ENCODE measurements around the gene AP5Z1. TPM values are rescaled to one million over a fixed set of nuclear protein-coding genes. Genes with fewer than 3 reads are reported as not detected.
"Not testable (repeated sequence)": the region's sequence is repeated elsewhere in the genome, so short reads cannot be mapped to it uniquely, and the experiment has no call there.

AP5Z1 gene
- polyA plus RNA-seq, 5 donors = 13.8 to 29.5 (median 18.3) TPM

DNA sequence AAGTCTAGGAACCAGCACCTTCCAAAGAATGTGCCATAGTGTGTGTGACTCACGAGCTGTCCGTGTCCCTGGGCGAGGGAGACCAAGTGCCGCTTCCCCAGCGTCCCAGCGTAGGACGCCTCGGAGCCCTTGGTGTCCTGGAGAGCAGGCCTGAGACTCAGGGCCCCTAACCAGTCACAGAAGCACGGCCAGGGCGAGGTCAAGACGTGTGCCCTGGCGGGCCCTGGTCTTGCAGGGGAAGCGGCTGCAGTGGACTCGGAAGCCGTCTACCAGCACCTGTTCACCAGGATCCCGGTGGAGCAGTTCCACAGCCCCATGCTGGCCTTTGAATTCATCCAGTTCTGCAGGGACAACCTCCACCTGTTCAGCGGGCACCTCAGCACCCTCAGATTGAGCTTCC, 10.6 kb downstream of the AP5Z1 start:
- DNase-seq = no peak

- DNase-seq = no peak
Observed at GRCh38 chr7:4787541-4787940, 12.1 kb downstream of the AP5Z1 start.

GRCh38 chr7:4787947-4788626, 12.7 kb downstream of the AP5Z1 start:
- no peak for DNase-seq

- no peak for DNase-seq
Observed at GRCh38 chr7:4788627-4789189, 13.3 kb downstream of the AP5Z1 start.

DNA sequence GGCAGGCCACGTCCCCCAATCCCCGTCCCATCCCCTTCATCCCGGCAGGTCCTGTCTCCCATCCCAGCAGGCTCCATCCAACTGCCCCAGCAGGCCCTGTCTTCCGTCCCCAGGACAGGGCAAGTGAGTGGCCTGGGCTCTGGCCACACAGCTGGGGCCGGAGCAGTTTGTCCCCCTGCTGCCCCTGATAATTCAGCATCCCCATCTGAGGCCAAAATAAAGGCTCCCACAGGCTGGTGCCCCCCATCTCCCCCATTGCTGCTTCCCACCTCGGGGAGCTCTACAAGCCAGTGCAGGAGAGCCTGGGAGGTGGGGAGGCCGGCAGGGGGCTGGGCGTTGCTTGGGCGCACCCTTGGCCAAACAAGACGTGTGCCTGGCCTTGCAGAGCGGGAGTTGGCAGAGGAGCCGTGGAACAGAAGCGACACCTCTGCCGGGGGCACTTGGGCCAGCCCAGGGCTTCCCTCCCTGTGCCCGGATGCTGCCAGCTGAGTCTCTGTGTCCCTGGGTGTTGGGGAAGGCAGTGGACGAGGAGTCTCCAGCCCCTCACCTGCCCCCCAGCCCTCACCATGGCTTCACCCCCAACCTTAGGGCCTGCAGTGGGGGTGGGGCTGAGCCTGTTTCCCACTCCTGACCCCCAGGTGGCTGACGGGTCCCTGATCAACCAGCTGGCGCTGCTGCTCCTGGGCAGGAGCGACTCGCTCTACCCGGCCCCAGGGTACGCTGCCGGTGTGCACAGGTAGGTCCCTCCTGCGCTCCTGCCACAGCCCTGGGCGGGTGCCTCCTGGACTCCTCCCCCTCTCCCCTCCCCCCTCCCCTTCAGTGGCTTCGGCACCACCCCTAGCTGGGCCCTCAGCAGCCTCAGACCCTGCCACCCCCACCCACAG, 14.0 kb downstream of the AP5Z1 start:
- no peak for DNase-seq

- no peak for DNase-seq
Observed at GRCh38 chr7:4790078-4790465, 14.6 kb downstream of the AP5Z1 start.

GRCh38 chr7:4790516-4790991, 15.1 kb downstream of the AP5Z1 start:
- no peak for DNase-seq

GRCh38 chr7:4791101-4791737, 15.8 kb downstream of the AP5Z1 start:
- DNase-seq = no peak

DNA sequence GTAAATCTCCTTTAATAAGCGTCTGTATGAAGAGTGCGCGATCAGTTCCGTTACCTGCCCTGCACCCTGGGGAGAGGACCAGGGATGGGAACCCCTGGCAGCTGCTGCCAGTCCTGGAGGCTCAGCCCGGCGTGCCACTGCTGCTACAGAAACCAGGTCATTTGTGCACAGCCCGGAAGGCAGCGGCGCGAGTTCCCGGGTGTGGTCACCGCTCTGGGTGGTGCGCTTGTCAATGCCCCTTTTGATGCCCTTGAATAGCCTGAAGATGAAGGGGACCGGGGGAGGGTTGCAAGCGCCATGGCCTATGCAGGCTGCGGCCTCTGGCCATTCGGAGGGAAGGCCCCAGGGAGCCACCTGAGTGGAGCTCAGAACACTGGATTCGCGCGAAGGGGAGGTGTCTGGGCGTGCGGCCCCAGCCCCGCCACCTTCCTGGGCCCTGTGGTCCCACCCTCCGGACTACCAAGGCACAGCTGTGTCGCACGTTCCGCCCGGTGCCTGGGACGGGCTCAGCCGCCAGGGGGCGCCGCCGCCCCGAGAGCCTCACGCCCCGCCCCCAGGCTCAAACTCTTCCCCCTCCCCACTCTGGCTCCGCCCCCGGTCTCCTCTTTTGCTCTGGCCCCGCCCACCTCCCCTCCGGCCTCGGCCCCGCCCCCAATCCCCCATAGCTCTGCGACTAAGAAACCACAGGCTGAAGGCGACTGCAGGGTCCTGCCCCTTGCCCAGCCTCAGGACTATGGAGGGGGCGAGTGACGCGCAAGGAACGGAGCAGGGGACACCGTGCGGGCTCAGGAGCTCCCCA, 16.5 kb downstream of the AP5Z1 start:
- peak in 1 of 2 donors; percentile 55 for DNase-seq

- DNase-seq = no peak
Observed at GRCh38 chr7:4792537-4793126, 17.2 kb downstream of the AP5Z1 start.

- DNase-seq = not testable (repeated sequence)
Observed at GRCh38 chr7:4793385-4793993, 18.1 kb downstream of the AP5Z1 start.

DNA sequence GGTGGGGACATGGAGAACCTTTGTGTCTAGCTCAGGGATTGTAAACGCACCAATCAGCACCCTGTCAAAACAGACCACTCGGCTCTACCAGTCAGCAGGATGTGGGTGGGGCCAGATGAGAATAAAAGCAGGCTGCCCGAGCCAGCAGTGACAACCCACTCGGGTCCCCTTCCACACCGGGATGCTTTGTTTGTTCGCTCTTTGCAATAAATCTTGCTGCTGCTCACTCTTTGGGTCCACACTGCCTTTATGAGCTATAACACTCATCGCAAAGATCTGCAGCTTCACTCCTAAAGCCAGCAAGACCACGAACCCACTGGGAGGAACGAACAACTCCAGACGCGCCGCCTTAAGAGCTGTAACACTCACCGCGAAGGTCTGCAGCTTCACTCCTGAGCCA, 18.7 kb downstream of the AP5Z1 start:
- DNase-seq = not testable (repeated sequence)

- DNase-seq = no peak
Observed at GRCh38 chr7:4794591-4795350, 19.3 kb downstream of the AP5Z1 start.

- DNase-seq = no peak
Observed at GRCh38 chr7:4796453-4796852, 21.0 kb downstream of the AP5Z1 start.

GRCh38 chr7:4797858-4798705, 22.7 kb downstream of the AP5Z1 start:
- no peak for DNase-seq

DNA sequence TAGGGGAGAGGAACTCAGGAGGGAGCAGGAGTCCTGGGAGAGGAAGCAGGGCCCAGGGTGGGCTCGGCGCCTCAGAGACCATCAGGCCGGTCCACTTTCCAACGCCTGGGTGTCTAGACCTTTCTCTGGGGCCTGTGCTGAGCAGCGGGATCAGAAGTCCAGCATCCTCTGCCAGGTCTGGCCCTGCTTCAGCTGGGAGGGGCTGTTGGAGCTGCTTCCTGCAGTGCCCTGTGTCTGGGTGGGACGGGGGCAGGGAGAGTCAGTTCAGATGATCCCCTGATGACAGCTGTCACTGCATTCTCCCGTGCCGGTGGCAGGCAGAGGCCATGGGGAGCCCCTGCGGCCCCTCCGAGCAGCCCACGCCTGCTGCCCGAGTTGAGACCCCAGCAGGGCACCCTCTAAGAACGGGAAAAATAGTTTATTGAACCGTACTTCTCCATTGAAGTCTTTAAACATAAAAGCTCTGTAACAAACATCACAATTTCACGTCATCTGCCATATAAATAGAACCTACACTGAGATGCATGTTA, 23.3 kb downstream of the AP5Z1 start:
- no peak for DNase-seq

- no peak for DNase-seq
Observed at GRCh38 chr7:4799508-4800268, 24.3 kb downstream of the AP5Z1 start.

- DNase-seq = no peak
Observed at GRCh38 chr7:4800487-4800886, 25.1 kb downstream of the AP5Z1 start.
